Renal pelvis (tissue), 4 donors: ENCODE data around the gene A3GALT2. TPM values are rescaled to one million over a fixed set of nuclear protein-coding genes. Genes with fewer than 3 reads are reported as not detected.
"Not testable (repeated sequence)": the region's sequence is repeated elsewhere in the genome, so short reads cannot be mapped to it uniquely, and the experiment has no call there.

Experiments
- DNase-seq: peaks from one replicate; pipeline ENCODE4 v3.0.0-alpha.2; 2013
- polyA plus RNA-seq, 3 donors: library from polyadenylated mRNA; unstranded; fragments of 120-200 nt; gene quantifications; one replicate each; pipeline ENCODE4 v1.2.1, GENCODE V29; 2013; ENCODE audit not compliant: insufficient read length in 3 of 3

The A3GALT2 gene
- polyA plus RNA-seq, 3 donors, result 0.44 to 0.51 TPM; not detected in 1

DNA sequence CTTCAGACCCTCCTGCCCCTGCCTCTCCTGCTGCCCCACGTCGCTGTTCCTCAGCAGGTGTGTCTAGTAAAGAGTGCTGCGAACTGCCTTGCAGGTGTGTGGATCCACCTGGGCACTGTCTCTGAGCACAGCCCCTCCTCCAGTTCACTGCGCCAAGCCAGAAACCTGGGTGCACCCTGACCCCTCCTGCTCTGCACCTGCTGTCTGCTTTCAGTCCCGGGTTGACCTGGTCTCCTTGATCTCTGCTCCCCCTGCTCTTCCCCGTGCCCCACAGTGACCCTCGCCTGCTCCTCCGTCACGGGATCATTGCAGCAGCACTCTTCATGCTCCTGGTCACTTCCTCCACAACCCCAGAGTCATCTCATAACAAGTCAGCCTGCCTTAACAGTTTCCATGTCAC, 6.5 kb downstream of the A3GALT2 start:
- no peak for DNase-seq

DNA sequence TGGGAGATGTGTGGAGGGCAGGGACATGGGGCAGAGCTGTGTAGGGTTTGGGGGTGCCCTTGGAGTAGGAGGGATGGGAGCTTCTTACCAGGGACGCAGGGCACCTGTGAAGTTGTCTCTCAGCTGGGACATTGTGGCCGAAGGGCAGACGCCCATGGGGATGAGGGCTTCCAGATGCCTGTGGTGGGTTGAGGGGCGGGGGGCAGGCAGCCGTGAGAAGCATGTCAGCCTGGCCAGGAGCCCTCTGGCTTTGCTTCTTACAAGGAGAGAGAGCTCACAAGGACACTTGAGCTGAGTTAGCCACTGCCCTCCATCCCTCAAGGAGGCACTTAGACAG, 8.5 kb downstream of the A3GALT2 start:
- DNase-seq, result no peak

DNA sequence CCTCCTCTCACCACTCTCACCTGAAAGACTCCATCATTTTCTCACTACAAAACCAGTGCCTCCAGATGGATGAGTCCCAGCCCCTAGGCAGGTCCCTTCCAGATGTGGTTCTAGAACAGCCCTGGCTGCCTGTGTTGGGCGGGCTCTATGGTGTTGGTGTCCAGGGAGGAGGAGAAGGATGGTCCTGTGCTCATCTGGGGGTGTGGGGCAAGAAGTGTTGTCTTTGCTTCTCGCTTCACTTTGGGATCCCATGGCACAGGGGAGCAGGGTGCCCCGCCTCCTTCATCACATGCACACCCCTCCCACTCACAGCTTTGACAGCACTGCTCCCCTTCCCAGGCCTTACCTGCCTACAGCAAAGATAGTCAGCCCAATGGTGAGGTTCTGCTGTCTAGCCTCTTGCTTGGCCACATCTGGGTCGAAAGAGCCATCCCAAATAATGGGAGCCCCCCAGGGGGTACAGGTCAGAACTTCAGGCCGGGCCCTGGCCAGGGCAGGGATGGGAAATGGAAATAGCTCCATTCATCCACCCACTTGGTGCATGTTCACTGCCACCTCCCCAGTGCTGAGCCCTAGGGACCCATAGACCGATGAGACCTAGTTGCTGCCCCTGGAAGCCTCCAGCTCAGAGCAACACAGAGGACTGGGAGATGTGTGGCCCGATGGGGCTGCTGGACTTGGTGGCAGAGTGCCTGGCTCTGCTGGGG, 9.0 kb downstream of the A3GALT2 start:
- DNase-seq, result no peak

DNA sequence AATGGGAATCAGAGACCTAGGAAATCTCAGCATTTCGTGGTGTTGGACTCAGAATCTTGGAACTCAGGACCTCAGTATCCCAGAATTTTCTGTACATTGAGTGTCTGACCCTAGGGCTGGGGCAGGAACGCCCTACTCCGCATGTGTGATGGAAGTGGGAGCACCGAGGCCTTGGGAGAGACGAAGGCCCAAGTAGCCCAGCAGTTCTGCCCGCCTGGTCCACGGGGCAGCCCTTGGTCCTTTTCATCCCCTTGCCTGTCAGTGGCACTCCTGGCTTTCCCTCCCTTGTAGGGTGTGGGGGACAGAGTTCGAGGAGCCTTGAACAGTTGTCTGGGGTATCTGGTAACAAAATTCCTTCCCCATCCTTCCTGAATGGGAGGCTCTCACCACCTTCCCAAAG, 10.2 kb downstream of the A3GALT2 start:
- DNase-seq, result no peak

DNA sequence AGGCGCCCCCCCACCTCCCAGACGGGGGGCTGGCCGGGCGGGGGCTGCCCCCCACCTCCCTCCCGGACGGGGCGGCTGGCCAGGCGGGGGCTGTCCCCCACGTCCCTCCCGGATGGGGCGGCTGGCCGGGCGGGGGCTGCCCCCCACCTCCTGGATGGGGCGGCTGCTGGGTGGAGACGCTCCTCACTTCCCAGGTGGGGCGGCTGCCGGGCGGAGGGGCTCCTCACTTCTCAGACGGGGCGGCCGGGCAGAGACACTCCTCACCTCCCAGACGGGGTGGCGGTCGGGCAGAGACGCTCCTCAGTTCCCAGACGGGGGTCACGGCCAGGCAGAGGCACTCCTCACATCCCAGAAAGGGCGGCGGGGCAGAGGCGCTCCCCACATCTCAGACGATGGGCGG, 11.5 kb downstream of the A3GALT2 start:
- not testable (repeated sequence) for DNase-seq

DNA sequence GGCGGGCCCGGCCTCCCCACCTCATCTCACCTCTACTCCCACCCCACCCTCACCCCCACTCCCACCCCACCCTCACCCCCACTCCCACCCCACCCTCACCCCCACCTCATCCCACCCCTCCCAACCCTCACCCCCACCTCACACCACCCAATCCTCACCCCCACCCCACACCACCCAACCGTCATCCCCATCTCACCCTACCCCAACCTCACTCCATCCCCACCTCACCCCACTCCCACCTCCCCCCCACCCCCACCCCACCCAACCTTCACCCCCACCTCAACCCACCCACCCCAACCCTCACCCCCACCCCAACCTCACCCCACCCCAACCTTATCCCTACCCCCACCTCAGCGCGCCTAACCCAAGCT, 13.4 kb downstream of the A3GALT2 start:
- DNase-seq, result no peak

DNA sequence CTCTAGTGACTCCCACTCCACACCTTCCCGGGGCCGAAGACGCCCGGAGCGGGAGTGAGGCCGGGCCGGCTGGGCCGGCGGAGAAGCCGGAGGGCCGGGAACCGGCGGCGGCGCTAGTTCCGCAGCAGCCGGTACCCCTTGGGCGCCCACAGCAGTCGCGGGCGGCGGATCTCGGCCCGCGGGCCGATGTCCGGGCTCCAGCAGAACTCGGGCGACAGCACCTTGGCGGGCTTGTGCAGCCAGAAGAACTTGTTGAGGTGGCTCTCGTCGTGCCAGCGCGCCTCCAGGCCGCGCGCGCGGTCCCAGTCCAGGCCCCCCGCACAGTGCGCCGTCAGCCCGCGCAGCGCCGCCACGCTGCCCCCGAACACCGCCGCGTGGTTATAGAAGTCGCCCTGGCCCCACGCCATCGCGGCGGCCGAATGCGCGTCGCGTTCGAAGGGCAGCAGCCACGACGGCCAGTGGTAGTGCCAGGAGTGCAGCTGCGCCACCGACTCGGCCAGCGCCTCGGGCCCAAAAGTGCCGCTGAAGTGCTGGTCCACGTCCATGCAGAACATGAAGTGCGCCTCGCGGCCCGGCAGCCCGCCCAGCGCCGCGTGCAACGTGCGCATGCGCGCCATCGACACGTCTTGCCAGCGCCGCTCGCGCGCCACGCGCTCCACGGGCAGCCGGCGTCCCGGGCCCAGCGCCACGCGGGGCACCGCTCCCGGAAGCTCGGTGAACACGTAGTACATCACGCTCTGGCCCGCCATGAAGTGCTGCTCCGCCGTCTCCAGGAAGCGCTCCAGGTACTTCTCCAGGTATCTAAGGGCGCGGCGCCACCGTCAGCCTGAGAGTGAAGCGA, 14.0 kb downstream of the A3GALT2 start:
- DNase-seq, result peak; percentile 24

DNA sequence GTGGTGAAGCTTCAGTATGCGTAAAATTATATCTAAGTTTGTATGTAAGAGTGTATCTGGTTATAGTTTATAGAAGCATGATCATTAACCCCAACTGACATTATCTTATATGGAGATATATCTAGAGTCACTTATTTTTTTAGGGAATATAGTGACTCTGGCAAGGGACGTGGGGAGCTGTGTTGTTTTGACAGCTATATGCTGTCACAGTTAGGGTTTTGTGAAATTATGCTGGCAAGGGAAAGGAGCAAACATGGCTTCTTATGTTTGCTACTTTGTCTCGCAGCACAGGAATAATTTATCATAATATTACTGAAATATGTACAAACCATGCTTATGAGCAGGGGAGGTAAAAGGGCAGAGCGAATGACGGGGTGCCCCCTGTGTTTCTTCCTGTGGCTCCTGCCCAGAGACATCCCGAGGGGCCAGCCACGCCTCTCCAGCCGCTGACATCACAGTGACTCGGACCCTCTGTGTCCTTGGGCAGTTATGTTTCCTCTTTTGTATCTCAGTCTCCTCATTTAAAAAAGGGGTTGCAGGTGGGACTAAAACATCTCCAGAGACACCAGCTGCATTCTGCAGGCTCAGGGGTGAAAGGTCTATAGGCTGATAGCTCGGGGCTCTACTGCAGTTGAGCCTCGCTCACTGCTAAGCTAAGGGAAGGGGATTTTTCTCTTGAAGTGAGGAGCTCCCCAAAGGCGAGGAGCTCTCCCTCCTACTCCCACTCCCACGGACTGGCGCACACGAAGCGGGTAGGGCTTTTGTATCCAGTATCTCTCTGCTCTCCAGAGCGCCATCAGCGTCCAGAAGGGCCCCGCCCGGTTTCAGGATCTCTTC, 14.9 kb downstream of the A3GALT2 start:
- no peak for DNase-seq

DNA sequence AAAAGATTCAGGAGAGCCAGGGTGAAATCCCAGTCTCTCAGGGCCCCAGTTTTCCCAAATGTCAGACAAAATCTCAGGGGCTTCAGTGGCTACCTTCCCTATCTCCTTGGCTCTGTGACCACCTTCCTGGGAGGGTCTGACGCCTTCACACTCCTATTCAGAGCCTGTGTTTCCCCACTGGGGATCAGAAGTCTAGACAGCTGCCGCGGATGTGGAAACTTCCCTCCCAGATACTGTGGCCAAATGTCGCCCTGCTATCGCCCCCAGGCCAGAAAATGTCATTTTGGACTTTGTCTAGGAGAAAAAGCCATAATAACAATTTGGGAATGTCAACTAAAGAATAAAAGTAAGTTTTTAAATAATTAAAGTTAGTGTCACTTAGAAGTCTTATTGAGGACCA, 15.9 kb downstream of the A3GALT2 start:
- no peak for DNase-seq

DNA sequence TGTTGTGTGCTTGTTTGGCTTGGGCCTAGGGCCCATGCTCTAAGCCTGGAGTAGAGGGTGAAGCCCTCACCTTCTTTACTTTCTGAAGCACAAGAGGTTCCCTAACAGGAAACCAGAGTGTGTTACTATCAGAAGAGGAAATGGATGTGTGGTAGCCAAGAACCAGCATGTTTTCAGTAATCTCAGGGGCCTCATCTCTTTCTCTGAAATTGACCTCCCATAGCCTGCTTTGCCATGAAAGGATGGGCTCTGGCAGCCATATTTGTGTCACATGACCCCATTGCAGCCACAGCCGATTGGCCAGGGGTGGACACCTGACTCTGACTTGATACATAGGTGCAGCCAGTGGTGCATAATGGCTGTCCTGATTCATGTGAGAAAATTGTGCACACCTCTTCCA, 18.6 kb downstream of the A3GALT2 start:
- DNase-seq, result no peak

DNA sequence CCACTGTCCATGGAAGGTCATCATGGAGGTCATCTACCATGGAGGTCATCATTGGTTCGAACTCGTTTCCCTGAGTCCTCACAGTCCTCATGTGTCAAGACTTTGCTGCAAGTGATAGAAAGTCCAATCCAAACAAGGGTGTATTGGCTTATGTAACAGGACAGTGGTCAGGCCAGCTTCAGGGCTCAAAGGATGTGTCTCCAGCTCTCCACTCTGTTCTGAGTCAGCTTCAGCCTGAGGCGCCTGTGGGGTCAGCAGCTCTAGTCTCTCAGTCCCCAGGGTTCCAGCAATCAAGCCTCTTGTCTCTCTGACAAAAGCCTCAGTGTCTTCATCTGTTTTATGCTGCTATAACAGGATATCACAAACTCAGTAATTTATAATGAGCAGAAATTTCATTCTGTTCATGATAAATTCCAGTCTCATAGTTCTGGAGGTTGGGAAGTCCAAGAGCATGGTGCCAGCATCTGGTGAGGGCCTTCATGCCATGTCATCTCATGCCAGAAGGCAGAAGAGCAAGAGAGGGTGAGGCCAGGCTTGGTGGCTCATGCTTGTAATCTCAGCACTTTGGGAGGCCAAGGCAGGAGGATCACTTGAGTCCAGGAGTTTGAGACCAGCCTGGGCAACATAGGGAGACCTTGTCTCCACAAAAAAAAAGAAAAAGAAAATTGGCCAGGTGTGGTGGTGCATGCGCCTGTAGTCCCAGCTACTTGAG, 19.5 kb downstream of the A3GALT2 start:
- DNase-seq, result no peak

DNA sequence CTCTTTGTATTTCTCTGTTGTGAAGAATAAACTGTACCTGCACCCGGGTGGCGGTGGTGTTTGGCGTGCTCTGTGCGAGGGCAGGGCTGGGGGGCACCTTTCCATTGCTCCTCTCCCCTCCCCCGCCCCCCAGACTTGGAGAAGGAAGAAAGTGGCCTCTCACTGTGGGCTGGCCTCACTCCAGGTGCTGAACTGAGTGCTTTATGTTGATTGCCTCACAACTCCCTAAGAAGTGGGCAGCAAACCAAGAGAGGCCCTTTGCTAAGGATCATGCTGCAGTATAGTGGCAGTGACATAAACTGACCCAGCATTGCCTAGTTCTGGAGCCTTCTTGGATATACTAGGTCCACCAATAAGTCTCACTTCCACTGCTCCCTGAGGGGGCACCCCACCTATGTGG, 20.2 kb downstream of the A3GALT2 start:
- peak; percentile 21 for DNase-seq

DNA sequence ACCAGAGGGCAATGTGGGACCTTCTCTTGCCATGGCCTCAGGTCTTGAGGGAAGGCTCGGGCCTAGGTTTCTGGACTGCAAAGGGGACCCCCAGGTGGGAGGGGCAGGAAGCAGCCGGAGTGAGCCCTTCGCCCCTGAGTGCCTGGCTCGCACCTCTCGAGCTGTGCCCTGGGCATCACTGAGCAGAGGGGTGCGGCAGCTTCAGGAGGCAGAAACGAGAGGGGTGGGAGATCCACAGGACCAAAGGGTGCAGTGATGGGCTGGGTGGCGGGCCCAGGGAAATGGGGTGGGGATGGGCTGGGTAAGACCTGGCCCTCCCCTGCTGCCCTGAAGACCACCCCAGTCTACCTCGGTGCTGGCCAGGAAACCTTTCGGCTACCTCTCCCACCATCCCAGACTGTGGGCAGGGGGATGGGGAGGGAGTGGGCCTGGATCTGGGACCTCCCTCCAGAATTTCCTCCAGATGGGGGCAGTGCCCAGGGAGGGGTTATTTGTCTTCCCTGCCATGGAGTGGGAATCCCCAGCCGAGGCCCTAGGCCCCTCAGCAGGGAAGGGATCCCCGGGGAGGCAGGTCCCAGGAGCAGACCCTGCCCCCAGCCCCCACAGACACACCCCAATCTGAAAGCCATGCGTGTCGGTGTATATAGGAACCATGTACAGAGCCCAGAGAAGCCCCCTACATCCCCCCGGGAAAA, 21.3 kb downstream of the A3GALT2 start:
- no peak for DNase-seq

DNA sequence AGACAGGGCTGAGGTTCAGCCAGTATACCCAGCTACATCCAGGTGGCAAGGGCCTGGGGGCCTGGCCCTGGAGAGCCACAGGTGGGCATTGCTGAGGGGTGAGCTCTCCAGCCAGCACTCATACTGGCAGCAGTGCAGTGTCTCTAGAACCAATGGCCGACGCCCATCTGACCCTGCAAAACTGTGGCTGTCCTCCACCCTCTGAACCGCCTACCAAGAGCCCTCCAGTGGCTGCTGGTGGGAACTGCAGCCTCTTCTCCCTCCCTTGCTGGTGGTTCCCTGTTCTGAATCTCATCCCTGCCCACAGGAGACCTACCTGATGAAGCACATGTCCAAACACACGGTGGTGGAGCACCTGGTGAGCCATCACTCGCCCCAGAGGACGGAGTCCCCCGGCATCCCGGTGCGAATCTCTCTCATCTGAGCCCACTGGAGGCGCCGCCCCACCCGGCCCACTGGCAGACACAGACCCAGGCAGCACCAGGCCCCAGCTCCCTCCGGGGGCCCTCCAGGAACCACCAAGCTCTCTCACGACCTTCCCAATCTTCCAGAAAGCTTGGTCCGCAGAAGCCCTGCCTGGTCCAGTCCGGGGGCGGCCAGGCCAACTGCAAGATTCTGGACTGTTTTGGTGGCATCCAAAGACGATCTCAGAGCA, 22.1 kb downstream of the A3GALT2 start:
- DNase-seq, result peak; percentile 30

DNA sequence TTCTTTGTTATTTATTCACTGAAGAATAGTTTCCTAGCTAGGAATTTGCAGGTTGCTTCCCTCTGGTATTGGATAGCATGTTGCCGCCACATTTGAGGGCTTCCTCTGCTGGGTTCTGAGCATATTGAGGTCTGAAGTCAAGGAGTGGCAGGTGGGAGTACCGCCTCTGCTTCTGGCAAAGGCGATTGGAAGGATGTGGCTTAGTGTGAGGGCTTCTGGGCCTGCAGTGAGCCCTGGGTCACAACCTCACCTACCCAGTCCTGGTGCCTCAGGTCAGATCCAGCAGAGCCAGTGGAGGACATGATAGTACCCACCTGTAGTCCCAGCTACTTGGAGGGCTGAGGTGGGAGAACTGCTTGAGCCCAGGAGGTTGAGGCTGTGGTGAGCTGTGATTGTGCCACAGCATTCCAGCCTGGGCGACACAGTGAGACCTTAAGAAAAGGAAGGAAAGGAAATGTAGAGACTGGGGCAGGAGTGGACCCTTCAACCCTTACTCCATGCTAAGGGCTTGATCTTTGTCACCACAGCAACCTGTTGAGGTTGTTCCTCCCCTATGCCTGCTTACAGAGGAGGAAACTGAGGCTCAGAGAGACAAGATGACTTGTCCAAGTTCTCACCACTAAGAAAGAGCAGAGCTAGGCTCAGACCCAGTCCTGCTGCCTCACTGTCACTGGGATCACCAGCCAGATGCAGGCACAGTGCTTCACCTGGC, 22.8 kb downstream of the A3GALT2 start:
- no peak for DNase-seq

DNA sequence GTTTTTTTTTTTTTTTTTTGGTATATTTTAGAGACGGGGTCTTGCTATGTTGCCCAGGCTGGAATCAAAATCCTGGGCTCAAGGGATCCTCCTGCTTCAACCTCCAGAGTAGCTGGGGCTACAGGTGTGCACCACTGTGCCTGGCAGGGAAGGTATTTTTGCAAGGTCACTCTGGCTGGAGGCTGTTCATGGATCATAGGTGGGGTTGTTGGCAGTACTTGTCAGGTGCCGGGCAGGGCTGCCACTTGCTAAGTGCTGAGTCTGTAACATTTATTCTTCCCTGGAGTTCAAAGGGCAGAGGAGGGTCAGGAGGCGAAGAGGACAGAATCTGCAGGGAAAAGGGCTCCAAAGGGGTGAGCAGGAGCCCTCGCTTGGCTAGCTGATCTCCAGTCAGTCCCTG, 24.1 kb downstream of the A3GALT2 start:
- DNase-seq, result no peak

DNA sequence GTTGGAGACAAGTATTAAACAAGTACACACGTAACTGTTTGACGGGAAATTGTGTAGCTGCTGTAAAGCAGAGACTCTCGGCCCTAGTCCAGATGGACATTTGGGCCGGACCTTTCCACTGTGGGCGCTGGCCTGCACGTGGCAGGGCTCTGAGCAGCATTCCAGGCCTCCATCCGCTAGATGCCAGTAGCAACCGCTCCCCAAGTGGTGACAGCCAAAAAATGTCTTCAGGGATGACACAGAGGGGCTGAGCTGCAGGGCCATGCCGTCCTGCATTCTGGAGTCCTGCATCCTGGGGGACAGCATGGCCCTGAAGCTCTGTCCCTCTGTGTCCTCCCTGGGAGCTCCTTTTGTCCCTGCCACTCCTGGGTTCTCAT, 24.8 kb downstream of the A3GALT2 start:
- DNase-seq, result no peak

DNA sequence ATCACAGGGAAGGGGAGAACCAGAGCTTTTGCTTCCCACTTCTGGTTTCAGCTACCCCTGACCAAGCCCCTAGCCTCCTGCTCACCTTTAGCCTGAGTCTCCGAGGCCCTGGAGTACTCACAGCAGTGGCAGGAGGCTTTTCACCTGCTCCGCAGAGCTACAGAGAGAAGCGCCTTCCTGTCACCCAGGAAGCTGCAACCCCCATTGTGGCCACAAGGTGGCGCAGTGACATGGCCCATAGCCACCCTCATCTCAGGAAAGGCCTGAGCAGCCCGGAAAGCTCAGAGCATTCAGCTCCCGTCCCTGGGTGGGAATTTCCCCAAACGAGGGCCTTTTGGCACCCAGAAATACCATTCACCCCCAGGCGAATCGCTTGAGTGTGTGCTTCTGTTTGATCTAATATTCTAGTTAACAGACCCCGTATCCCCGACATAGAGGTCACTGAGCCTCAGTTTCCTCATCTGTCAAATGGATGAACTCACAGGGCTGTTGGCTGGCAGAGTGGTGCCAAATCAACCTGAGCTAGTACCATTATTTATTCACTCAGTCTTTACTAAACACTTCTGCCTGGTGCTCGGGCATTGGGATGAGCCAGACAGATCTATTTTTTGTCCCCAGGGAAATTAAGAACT, 25.3 kb downstream of the A3GALT2 start:
- DNase-seq, result peak; percentile 76

DNA sequence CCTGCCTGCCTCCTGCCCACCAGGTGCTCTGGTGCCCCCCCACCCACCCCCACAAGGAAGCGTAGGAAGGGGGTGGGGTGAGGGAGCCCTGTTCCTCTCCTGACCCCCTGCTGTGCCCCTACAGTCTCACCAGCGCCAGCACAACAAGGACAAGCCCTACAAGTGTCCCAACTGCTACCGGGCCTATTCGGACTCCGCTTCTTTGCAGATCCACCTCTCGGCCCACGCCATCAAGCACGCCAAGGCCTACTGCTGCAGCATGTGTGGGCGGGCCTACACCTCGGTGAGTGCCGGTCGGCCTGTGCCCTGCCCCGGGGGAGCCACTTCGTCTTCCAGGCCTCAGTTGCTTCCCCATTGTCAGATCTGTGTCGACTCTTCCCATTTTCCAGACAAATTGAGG, 25.9 kb downstream of the A3GALT2 start:
- no peak for DNase-seq
